ENCODE measurements around the gene NF1. TPM values are rescaled to one million over a fixed set of nuclear protein-coding genes. Genes with fewer than 3 reads are reported as not detected.
A peak's percentile ranks its signal among the peaks of the same experiment; 100 is the strongest.

Gene NF1
- polyA plus RNA-seq, 2 of the 4 experiments (the other 2 are of a cell fraction) = 15.9 to 73.2 TPM

DNA sequence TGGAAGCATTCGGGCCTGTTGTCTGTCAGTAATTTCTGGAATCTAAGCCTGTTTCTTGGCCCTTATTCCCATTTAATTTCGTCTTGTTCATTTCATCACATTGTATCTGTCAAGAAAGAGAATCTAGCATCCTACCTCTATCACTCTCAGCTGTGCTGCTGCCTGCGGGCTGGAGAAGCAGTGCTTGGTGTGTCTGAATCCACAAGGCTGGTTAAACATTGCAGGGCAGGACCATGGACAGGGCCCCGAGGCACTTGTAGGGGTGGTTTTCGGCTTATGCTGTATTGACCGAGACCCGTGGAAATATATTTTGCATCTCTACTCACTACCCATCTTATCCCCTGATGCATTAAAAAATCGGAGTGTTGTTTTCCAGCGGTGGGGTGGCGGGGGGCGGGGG is 299.8 kb downstream of the NF1 start:
- Histone ChIP-seq H3K9me3 (no peaks in the 10 kb centered on the region), H3K4me2 (no peak overlapping the region), H3K27ac (no peak overlapping the region), H3K4me3 (no peak overlapping the region), H3K4me1 (no peaks in the 10 kb centered on the region)
- POLR2A ChIA-PET = no interaction called here
- WGBS (ENCODE audit: missing lambda C conversion rate) = 38% methylated on average over 11 of the region's 11 CpGs
- TF ChIP-seq GATA3 (IDR thresholded peaks at IDR 0.05; ENCODE audit: borderline replicate concordance) (no peak), TFCP2L1 (CRISPR knock-in tag; IDR thresholded peaks at IDR 0.05) (no peak), EHMT2 (IDR thresholded peaks at IDR 0.05; ENCODE audit: low read depth) (peak; percentile 77), CHD4 (IDR thresholded peaks at IDR 0.05; ENCODE audit: borderline replicate concordance) (no peak), REST (IDR thresholded peaks at IDR 0.05) (peak; percentile 95)
- CTCF ChIA-PET = interaction anchor here (13.2 kb wide), 1 partner anchor 131 kb away, joined by 197 read pairs; no protein-coding TSS in a partner anchor
- DNase-seq (ENCODE audit: low read depth in 1 of 2, low spot score in 1 of 2) (peak in 1 of 2 experiments; percentile 46), ATAC-seq (peak; percentile 31 to 36; a peak in 2 of 6 replicates), FAIRE-seq (no peak)

- H3K4me3 ChIP-seq = no peak overlapping the region
- TF ChIP-seq NFE2L2 (conservative IDR thresholded peaks at IDR 0.05; ENCODE audit: low read length) (no peak), POLR2AphosphoS2 (conservative IDR thresholded peaks at IDR 0.05; ENCODE audit: low read length) (no peak), HOXA7 (CRISPR knock-in tag; IDR thresholded peaks at IDR 0.05) (no peak), NR3C1 (IDR thresholded peaks at IDR 0.05) (no peak), KDM1A (IDR thresholded peaks at IDR 0.05; ENCODE audit: low read depth) (no peak), HDAC2 (IDR thresholded peaks at IDR 0.05) (no peak), MYC (IDR thresholded peaks at IDR 0.05; ENCODE audit: borderline replicate concordance, low read length) (no peak), EHMT2 (IDR thresholded peaks at IDR 0.05; ENCODE audit: low read depth) (no peak), RARB (CRISPR knock-in tag; IDR thresholded peaks at IDR 0.05) (no peak), HOXB5 (CRISPR knock-in tag; IDR thresholded peaks at IDR 0.05) (no peak), BCL3 (IDR thresholded peaks at IDR 0.05) (no peak)
- TF ChIP-seq, protein P1, sequence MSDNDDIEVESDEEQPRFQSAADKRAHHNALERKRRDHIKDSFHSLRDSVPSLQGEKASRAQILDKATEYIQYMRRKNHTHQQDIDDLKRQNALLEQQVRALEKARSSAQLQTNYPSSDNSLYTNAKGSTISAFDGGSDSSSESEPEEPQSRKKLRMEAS (IDR thresholded peaks at IDR 0.05) = no peak
- TF ChIP-seq, protein P2, sequence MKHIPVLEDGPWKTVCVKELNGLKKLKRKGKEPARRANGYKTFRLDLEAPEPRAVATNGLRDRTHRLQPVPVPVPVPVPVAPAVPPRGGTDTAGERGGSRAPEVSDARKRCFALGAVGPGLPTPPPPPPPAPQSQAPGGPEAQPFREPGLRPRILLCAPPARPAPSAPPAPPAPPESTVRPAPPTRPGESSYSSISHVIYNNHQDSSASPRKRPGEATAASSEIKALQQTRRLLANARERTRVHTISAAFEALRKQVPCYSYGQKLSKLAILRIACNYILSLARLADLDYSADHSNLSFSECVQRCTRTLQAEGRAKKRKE (CRISPR knock-in tag; IDR thresholded peaks at IDR 0.05; ENCODE audit: low read depth) = no peak
- no peak overlapping the region for H3K4me2 ChIP-seq
- CTCF ChIA-PET = interaction anchor here (0.6 to 2.5 kb wide), 8 partner anchors 8 to 445 kb away, joined by 3 to 13 read pairs (median 3); no protein-coding TSS in a partner anchor
- ATAC-seq (no peak), FAIRE-seq (no peak), DNase-seq (ENCODE audit: low read depth in 1 of 2, low spot score in 1 of 2) (no peak)
- no peak overlapping the region for H3K27ac ChIP-seq
- no peaks in the 10 kb centered on the region for H3K9me3 ChIP-seq
- WGBS (ENCODE audit: missing lambda C conversion rate) = 53% methylated on average over 8 of the region's 8 CpGs
- POLR2A ChIA-PET = no interaction called here
- H3K4me1 ChIP-seq = no peaks in the 10 kb centered on the region
These were observed 302.6 kb downstream of the NF1 start for GRCh38 chr17:31397256-31397939.
